Esophagus squamous epithelium (tissue), 5 donors: Measurements from ENCODE around the gene HPCAL1. TPM values are rescaled to one million over a fixed set of nuclear protein-coding genes. Genes with fewer than 3 reads are reported as not detected.

Experiments used
- DNase-seq: peaks from one replicate; lab custom pipeline; 2025; lab: John Stamatoyannopoulos, UW
- H3K27ac ChIP-seq, 4 donors: fragments of 200-600 bp; sonication (generic); one replicate each; pipeline ENCODE4 v1.5.1; 2016 to 2019; ENCODE audit warnings: mild to moderate bottlenecking in 1 of 4
- H3K27me3 ChIP-seq, 4 donors: fragments of 200-600 bp; sonication (generic); 1 replicate in 3 of 4; 2 replicates in 1 of 4; pipeline versions ENCODE4 v1.5.1 to v1.6.0; 2017 to 2021; ENCODE audit warnings: antibody characterized with exemption in 1 of 4
- H3K36me3 ChIP-seq, 3 donors: fragments of 200-600 bp; sonication (generic); one replicate each; pipeline ENCODE4 v1.5.1; 2016 to 2019
- H3K4me1 ChIP-seq, 3 donors: fragments of 200-600 bp; sonication (generic); one replicate each; pipeline ENCODE4 v1.5.1; 2017 to 2019
- H3K4me3 ChIP-seq, 4 donors: fragments of 200-600 bp; sonication (generic); 1 replicate in 3 of 4; 2 replicates in 1 of 4; pipeline ENCODE4 v1.5.1; 2016 to 2019; ENCODE audit warnings: mild to moderate bottlenecking in 2 of 4, moderate library complexity in 1 of 4
- H3K9me3 ChIP-seq, 3 donors: fragments of 200-600 bp; sonication (generic); one replicate each; pipeline ENCODE4 v1.5.1; 2016 to 2019
- POLR2A ChIP-seq, 4 donors: fragments of 450-650 bp; IDR thresholded peaks; one replicate each; pipeline ENCODE4 v1.6.1; 2017; ENCODE audit warnings: antibody characterized with exemption in 4 of 4, mild to moderate bottlenecking in 4 of 4, moderate library complexity in 3 of 4
- WGBS, 2 donors: methylation state at CpG; one replicate each; pipeline ENCODE4 v1.1.5; 2018; 5-methylcytosine and 5-hydroxymethylcytosine counted together
- intact Hi-C: fragments of 100-400 bp; cut with DNase I; formaldehyde crosslinking; loops from one replicate; pipeline ENCODE4 v1.15.0; 2022
- total RNA-seq, 4 donors: library from RNA; depleted of rRNA; stranded (reverse); fragments of >200 nt; gene quantifications; one replicate each; pipeline ENCODE4 v1.1.0, GENCODE V29; 2016
- TF ChIP-seq, protein P1 (sequence below), 6 experiments: fragments of 450-650 bp in 4 of 6; fragments of 200-600 bp in 2 of 6; sonication (generic) in 2 of 6; IDR thresholded peaks; one replicate each; pipeline ENCODE4 v1.5.1; 2016 to 2019; ENCODE audit warnings: antibody characterized with exemption in 6 of 6, mild to moderate bottlenecking in 4 of 6, moderate library complexity in 4 of 6
- donor health status: DM: yes; HTN: yes; CAD: no.

The HPCAL1 gene
- total RNA-seq, 4 donors from 2014 or later: 13.2 to 26.4 (median 20.5) TPM

DNA sequence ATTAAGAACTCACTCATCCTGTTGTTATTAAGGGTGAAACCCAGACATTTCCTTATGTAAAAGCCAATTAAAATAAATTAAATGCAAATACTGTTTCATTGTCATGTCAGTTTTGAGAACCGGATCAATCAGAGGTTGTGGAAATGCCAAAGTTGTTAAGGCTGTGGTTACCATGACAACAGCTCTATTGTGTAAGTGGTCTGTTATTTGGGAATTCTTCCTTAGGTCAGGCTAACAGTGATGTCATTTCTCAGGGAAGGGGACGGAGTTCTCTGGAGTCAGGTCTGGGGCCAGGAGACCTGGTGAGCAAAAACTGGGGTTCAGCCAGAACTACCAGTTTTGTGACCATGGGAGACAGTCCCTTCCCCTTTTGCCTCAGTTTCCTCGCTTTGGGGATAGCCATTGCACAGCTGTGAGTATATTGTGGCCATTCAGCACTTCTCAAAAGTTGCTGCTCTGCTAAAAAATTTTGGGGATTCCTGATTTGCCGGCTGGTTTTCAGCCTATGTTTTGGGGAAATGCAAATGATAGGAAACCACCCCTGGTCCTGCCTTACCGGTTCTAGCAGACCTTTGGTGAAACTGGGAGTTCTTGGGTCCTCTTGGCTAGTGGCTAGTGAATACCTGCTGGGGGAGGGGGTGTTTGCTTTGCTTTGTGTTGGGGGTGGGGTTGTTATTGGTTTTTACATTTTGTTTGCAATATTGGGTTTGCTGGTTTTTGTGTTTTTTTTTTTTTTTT, 21.6 kb downstream of the HPCAL1 start:
- no peak overlapping the region for H3K27ac ChIP-seq
- no peaks in the 10 kb centered on the region for H3K27me3 ChIP-seq
- no peaks in the 10 kb centered on the region for H3K9me3 ChIP-seq
- H3K4me3 ChIP-seq: no peak overlapping the region
- intact Hi-C loops: no loop called here
- peaks cover 0 to 22% (median 6%) of the 10 kb centered on the region in 3 donors for H3K4me1 ChIP-seq
- 62 to 88% methylated on average over 4 to 5 of the region's 5 CpGs for WGBS, 2 donors
- no peaks in the 10 kb centered on the region for H3K36me3 ChIP-seq
- no peak for DNase-seq
- TF ChIP-seq, protein P1, sequence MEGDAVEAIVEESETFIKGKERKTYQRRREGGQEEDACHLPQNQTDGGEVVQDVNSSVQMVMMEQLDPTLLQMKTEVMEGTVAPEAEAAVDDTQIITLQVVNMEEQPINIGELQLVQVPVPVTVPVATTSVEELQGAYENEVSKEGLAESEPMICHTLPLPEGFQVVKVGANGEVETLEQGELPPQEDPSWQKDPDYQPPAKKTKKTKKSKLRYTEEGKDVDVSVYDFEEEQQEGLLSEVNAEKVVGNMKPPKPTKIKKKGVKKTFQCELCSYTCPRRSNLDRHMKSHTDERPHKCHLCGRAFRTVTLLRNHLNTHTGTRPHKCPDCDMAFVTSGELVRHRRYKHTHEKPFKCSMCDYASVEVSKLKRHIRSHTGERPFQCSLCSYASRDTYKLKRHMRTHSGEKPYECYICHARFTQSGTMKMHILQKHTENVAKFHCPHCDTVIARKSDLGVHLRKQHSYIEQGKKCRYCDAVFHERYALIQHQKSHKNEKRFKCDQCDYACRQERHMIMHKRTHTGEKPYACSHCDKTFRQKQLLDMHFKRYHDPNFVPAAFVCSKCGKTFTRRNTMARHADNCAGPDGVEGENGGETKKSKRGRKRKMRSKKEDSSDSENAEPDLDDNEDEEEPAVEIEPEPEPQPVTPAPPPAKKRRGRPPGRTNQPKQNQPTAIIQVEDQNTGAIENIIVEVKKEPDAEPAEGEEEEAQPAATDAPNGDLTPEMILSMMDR (IDR thresholded peaks at IDR 0.05): no peak
- no peak for TF ChIP-seq POLR2A (IDR thresholded peaks at IDR 0.05)

DNA sequence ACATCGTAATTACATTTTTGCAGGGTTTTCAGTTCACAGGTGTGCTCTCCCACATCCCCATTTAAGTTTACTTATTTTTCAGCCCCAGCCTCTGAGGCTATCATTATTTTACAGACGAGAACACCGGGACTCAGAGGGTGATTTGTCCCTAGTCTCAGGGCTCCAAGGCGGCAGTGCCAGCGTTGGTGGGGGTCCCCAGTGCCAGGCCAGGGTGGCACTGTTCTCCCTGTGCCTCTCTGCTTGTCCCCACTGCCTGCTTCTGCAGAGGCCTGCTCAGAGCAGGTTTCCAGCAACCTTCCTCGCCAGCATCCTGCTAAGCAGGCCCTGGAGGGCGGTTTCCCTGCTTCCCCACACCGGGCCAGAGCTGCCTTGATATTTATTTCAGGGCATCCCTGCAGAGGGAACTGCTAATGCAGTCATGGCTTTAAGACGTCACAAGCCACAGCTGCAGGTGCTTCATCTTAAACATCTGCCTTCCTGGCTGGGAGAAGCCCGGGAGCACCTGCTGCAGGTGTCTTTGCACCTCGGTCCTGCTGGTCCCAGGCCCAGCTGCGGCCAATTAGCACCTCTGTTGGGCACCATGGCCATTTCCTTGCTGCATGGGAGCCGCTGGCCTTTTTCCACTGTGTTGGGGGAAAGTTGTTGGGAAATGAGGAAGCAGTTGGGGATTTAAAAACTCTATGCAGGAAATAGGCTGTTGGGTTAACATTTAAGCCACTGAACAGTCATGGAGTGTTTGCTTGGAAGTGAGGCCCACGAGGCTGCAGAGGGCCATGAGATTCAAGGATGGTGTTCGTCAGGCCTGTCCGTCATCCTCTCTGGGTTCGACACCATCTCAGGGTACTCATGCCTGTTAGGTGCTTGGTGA, 22.8 kb downstream of the HPCAL1 start:
- intact Hi-C loops: no loop called here
- Histone ChIP-seq H3K4me3 (no peak overlapping the region), H3K4me1 (peaks cover 6 to 32% (median 8%) of the 10 kb centered on the region in 3 donors), H3K36me3 (no peaks in the 10 kb centered on the region), H3K9me3 (no peaks in the 10 kb centered on the region), H3K27me3 (no peaks in the 10 kb centered on the region), H3K27ac (no peak overlapping the region)
- no peak for DNase-seq
- WGBS, 2 donors: 77% methylated on average over 5 to 15 of the region's 17 CpGs
- TF ChIP-seq, protein P1 (IDR thresholded peaks at IDR 0.05): no peak
- no peak for TF ChIP-seq POLR2A (IDR thresholded peaks at IDR 0.05)

DNA sequence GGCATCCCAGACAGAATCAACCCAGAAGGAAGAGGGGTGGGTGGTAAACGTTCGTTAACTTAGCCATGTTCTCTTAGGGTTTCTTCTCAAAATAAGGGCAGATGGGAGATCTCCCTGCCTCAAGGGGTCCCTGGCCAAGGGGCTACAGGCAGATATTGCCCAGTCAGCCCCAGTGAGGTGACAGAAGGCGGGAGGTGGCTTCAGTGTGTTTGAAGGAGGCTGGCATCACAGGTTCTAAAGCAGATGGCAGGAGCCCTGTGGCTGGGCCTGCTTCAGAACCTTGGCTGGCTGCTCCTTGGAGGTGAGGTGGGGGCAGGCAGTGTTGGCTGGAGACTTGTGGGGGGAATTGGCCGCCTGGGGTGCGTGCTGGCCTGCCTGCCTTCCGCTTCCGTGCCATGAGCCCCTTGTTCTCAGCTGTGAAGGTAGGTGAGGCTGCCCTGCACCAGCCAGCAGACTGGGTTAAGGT, 23.5 kb downstream of the HPCAL1 start:
- TF ChIP-seq, protein P1 (IDR thresholded peaks at IDR 0.05): no peak
- TF ChIP-seq POLR2A (IDR thresholded peaks at IDR 0.05): no peak
- 73 to 91% methylated on average over 3 to 5 of the region's 7 CpGs for WGBS, 2 donors
- DNase-seq: no peak
- no peak overlapping the region for H3K27ac ChIP-seq
- no peaks in the 10 kb centered on the region for H3K36me3 ChIP-seq
- H3K27me3 ChIP-seq: no peaks in the 10 kb centered on the region
- H3K4me3 ChIP-seq: no peak overlapping the region
- intact Hi-C loops: no loop called here
- H3K9me3 ChIP-seq: no peaks in the 10 kb centered on the region
- H3K4me1 ChIP-seq: peaks cover 12 to 38% (median 15%) of the 10 kb centered on the region in 3 donors

DNA sequence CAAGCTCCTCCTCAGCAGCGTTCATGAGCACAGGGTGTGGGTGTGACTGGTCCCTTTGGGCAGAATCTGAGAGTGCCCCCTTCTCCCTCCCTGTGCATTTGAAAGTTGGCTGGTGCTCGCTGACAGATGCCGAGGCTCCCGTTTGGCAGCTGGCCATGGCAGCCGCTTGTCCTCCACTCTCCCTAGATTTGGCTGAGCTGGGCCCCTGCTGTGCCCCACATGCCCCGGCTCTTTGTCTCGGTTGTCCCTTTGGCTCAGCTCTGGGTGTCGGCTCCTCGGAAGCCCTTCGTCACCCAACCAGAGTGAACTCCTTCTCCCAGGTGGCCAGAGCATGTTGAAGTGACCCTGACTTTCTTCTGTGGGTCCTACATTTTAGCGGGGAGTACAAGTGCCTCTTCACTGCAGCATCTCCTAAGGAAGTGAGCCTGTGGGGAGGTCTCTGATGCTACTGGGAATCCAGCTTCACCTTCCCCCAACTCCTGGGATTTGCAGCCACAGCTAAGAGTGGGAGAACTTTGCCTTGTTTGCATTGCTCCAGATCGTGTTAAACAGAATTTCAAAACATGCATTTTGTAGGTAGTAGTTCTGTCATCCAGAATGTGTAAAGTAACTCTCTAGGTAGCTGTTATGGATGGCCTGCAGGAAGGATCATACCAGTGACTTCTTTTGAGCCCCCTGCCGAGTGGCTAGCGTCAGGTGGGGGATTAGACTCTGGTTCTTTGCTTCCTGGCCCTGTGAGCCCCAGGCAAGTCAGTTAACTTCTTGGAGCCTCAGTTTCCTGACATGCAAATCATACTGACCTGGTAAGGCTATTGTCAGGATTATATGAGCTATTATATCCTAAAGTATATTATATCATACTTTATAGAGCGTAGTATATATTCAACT, 24.2 kb downstream of the HPCAL1 start:
- H3K27ac ChIP-seq: no peak overlapping the region
- DNase-seq: no peak
- no peaks in the 10 kb centered on the region for H3K9me3 ChIP-seq
- WGBS, 2 donors: 78 to 84% methylated on average over 8 to 11 of the region's 15 CpGs
- H3K4me1 ChIP-seq: peaks cover 16 to 46% (median 23%) of the 10 kb centered on the region in 3 donors
- no peak overlapping the region for H3K4me3 ChIP-seq
- no peaks in the 10 kb centered on the region for H3K36me3 ChIP-seq
- intact Hi-C loops: no loop called here
- H3K27me3 ChIP-seq: no peaks in the 10 kb centered on the region
- TF ChIP-seq POLR2A (IDR thresholded peaks at IDR 0.05): no peak
- TF ChIP-seq, protein P1 (IDR thresholded peaks at IDR 0.05): no peak
